Parathyroid adenoma (tissue), 2 donors: ENCODE results near the gene ACTR5.

Experiments used
- H2AFZ ChIP-seq: fragments of 300-600 bp; sonication (generic); one replicate; pipeline ENCODE4 v1.7.0; 2017; ENCODE audit warnings: antibody characterized with exemption, mild to moderate bottlenecking
- H3K27ac ChIP-seq: fragments of 300-600 bp; sonication (generic); one replicate; pipeline ENCODE4 v1.7.0; 2017
- H3K27me3 ChIP-seq: fragments of 300-600 bp; sonication (generic); one replicate; pipeline ENCODE4 v1.7.0; 2017; ENCODE audit warnings: low read length; ENCODE audit not compliant: control insufficient read depth, insufficient read depth
- H3K36me3 ChIP-seq: fragments of 300-600 bp; sonication (generic); one replicate; pipeline ENCODE4 v1.7.0; 2017; ENCODE audit warnings: low read length; ENCODE audit not compliant: control insufficient read depth, insufficient read depth
- H3K4me1 ChIP-seq: fragments of 300-600 bp; sonication (generic); one replicate; pipeline ENCODE4 v1.7.0; 2017; ENCODE audit warnings: control low read depth
- H3K4me2 ChIP-seq: fragments of 300-600 bp; sonication (generic); one replicate; pipeline ENCODE4 v1.7.0; 2017; ENCODE audit warnings: low read length
- H3K4me3 ChIP-seq: fragments of 300-600 bp; sonication (generic); one replicate; pipeline ENCODE4 v1.7.0; 2017; ENCODE audit warnings: low read depth, low read length
- H3K79me2 ChIP-seq: fragments of 300-600 bp; sonication (generic); one replicate; pipeline ENCODE4 v1.7.0; 2017; ENCODE audit warnings: control low read depth
- H3K9ac ChIP-seq: fragments of 300-600 bp; sonication (generic); one replicate; pipeline ENCODE4 v1.7.0; 2017; ENCODE audit warnings: mild to moderate bottlenecking
- H3K9me3 ChIP-seq: fragments of 300-600 bp; sonication (generic); one replicate; pipeline ENCODE4 v1.7.0; 2017; ENCODE audit warnings: low read length; ENCODE audit not compliant: control insufficient read depth
- TF ChIP-seq, protein P1 (sequence below): fragments of 300-600 bp; sonication (generic); IDR thresholded peaks from one replicate; pipeline ENCODE4 v1.7.0; 2017; ENCODE audit warnings: antibody characterized with exemption, mild to moderate bottlenecking
- donor health status: primary hyperparathyroidism.

Gene ACTR5

DNA sequence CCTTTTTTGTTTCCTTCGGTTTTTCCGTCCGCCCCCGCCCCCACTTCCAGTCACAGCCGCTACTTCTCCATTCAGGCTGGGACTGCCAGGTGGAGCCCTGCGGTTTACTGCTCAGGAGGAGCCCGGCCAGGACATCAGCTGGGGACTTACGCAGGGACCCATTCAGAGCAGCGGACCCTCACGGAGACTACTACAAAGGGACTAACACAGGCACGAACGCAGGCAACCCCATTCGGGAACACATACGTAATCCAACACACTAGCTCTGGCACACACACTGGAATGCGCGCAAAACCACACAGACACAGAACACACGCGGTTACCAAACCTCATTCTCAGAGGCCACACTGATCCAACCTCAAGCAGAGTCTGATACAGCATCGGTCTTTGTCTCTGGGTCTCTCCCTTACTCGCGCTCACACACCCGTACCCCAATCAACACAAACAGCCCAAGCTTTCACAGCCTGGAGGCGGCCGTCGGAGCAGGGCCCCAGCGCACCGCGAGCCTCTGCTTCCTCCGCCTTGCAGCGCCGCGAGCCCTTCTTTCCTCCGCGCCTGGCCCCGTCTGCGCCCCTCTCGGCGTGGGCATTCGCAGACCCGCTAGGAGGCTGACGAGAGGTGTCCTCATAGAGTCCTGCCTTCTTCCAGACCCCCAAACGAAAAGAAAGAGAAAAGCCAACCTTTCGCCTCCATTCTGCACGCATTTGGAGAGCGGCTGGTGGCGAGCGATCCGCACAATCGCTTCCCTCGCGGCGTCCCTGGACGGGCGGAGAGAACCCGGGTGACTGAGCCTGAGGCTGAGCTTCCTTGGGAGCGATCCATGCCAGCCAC is 25.0 kb upstream of the ACTR5 start:
- Histone ChIP-seq H3K4me2 (no peak overlapping the region), H3K4me1 (no peaks in the 10 kb centered on the region), H3K36me3 (no peaks in the 10 kb centered on the region), H3K27me3 (peaks cover 18% of the 10 kb centered on the region), H3K4me3 (no peak overlapping the region), H3K27ac (no peak overlapping the region), H3K9me3 (no peaks in the 10 kb centered on the region), H2AFZ (no peak overlapping the region), H3K79me2 (no peaks in the 10 kb centered on the region), H3K9ac (no peak overlapping the region)
- TF ChIP-seq, protein P1, sequence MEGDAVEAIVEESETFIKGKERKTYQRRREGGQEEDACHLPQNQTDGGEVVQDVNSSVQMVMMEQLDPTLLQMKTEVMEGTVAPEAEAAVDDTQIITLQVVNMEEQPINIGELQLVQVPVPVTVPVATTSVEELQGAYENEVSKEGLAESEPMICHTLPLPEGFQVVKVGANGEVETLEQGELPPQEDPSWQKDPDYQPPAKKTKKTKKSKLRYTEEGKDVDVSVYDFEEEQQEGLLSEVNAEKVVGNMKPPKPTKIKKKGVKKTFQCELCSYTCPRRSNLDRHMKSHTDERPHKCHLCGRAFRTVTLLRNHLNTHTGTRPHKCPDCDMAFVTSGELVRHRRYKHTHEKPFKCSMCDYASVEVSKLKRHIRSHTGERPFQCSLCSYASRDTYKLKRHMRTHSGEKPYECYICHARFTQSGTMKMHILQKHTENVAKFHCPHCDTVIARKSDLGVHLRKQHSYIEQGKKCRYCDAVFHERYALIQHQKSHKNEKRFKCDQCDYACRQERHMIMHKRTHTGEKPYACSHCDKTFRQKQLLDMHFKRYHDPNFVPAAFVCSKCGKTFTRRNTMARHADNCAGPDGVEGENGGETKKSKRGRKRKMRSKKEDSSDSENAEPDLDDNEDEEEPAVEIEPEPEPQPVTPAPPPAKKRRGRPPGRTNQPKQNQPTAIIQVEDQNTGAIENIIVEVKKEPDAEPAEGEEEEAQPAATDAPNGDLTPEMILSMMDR: no peak

DNA sequence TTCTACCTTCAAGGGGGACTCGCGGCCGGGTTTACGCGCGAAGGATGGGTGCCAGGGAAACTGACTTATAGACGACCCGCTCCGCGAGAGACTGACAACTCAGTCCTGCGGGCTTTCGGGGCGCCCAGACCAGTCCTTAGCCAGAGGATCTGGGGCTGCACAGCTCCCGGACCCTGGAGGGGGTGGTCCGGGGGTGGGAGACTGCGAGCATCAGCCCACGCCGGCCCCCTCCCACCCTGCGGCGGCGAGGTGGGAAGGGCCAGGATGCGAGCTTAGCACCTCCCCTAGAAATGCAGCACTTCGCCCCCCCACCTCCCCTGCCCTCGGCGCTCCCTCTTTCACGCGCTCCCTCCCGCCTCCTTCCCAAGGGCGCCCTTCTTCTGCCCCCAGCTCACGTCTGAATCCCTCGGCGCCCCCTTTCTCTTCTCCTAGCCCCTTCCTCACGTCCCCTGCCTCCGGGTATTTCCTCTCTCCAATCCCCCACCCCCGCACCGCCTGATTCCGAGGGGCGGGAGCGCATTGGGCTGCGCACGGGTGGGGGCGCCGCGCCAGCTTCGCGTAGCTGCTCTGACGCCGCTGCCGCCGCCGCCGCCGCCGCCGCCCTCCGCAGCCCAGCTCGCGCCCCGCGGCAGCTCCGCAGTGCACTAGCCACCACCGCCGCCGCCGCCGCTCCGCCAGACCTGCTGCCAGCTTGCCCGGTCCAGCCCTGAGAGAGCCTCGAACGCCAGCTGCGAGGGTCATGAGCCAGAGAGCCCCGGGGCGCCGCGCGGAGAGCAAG is 24.2 kb upstream of the ACTR5 start, which contains the start of gene SLC32A1:
TSS of gene SLC32A1 (plus strand) at position 639 of the 778 bp plus-strand sequence. CDS start 239 bp downstream, outside the sequence.
- H3K4me2 ChIP-seq: no peak within 1 kb of the TSS
- H3K36me3 ChIP-seq: no peaks in the 10 kb centered on the region
- H3K27ac ChIP-seq: no peak within 1 kb of the TSS
- TF ChIP-seq, protein P1: no peak
- H3K79me2 ChIP-seq: no peaks in the 10 kb centered on the region
- H3K9ac ChIP-seq: no peak within 1 kb of the TSS
- H3K4me3 ChIP-seq: no peak within 1 kb of the TSS
- H2AFZ ChIP-seq: no peak within 1 kb of the TSS
- no peaks in the 10 kb centered on the region for H3K4me1 ChIP-seq
- peaks cover 18% of the 10 kb centered on the region for H3K27me3 ChIP-seq
- no peaks in the 10 kb centered on the region for H3K9me3 ChIP-seq

DNA sequence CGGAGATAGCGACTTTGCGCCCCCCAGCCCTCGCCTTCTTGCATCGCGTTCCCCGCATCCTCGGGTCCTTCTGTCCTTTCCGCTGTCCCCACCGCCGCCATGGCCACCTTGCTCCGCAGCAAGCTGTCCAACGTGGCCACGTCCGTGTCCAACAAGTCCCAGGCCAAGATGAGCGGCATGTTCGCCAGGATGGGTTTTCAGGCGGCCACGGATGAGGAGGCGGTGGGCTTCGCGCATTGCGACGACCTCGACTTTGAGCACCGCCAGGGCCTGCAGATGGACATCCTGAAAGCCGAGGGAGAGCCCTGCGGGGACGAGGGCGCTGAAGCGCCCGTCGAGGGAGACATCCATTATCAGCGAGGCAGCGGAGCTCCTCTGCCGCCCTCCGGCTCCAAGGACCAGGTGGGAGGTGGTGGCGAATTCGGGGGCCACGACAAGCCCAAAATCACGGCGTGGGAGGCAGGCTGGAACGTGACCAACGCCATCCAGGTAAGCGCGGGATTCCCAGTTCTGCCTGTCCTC is 23.6 kb upstream of the ACTR5 start:
- no peak overlapping the region for H3K9ac ChIP-seq
- no peak overlapping the region for H3K27ac ChIP-seq
- no peak overlapping the region for H2AFZ ChIP-seq
- TF ChIP-seq, protein P1: no peak
- no peak overlapping the region for H3K4me3 ChIP-seq
- no peaks in the 10 kb centered on the region for H3K9me3 ChIP-seq
- H3K36me3 ChIP-seq: no peaks in the 10 kb centered on the region
- H3K4me2 ChIP-seq: no peak overlapping the region
- no peaks in the 10 kb centered on the region for H3K4me1 ChIP-seq
- H3K79me2 ChIP-seq: no peaks in the 10 kb centered on the region
- peaks cover 20% of the 10 kb centered on the region for H3K27me3 ChIP-seq

DNA sequence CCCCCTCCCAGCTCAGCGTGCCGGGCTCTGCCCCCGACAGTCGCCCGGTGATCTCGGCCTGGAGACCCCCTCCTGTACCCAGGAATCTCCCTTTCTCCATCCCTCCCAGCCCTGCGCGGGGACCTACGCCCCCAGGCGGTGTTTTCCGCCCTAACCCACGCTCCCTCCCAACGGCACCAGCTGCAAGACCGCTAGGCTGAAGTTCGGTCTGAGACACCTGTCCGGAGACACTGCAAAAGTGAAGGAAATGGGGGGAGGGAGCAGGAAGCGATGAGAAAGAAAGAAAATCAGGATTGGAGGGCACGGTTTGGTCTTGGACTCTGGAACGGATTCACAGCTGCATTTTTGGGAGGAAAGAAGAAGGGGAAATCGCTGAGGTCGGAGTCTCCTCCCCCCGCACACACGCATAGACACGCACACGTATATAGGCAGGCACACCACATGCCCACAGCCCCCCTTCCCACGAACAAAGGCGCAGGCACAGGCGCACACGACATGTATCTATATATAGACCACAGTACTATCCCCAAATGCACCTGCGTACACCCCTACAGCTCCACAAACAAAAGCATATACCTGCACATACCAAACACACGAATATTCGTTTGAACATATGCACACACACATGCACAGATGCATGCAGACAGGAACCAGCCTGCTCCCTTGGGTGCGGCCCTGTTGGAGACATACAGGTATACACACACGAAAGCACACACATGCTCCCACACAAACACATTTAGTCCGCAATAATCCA is 22.9 kb upstream of the ACTR5 start:
- Histone ChIP-seq H3K36me3 (no peaks in the 10 kb centered on the region), H3K4me2 (no peak overlapping the region), H2AFZ (no peak overlapping the region), H3K9ac (no peak overlapping the region), H3K9me3 (no peaks in the 10 kb centered on the region), H3K4me1 (no peaks in the 10 kb centered on the region), H3K27ac (no peak overlapping the region), H3K27me3 (peaks cover 26% of the 10 kb centered on the region), H3K79me2 (no peaks in the 10 kb centered on the region), H3K4me3 (no peak overlapping the region)
- TF ChIP-seq, protein P1: no peak
